ENCODE data around the gene TNRC18. TPM values are rescaled to one million over a fixed set of nuclear protein-coding genes. Genes with fewer than 3 reads are reported as not detected.
A peak's percentile ranks its signal among the peaks of the same experiment; 100 is the strongest.

Gene TNRC18
- total RNA-seq, 1 donor from 2014 or later, result 91.8 TPM

GRCh38 chr7:5343884-5344283 lies 79.8 kb downstream of the TNRC18 start:
- no peak for TF ChIP-seq CTCF (IDR thresholded peaks at IDR 0.05; ENCODE audit: unreplicated experiment)
- Mint-ChIP-seq H3K27me3 (ENCODE audit: unreplicated experiment) (peaks cover 8% of the 10 kb centered on the region), H3K9me3 (ENCODE audit: unreplicated experiment) (peaks cover 11% of the 10 kb centered on the region), H3K27ac (ENCODE audit: unreplicated experiment) (peak overlapping the region; percentile 1), H3K36me3 (ENCODE audit: low read depth, unreplicated experiment) (peaks cover 57% of the 10 kb centered on the region), H3K4me3 (ENCODE audit: unreplicated experiment) (peak overlapping the region; percentile 77), H3K4me1 (ENCODE audit: unreplicated experiment) (no peaks in the 10 kb centered on the region)
- DNase-seq (ENCODE audit: low spot score), result no peak

- no peak for DNase-seq (ENCODE audit: low spot score)
- TF ChIP-seq CTCF (IDR thresholded peaks at IDR 0.05; ENCODE audit: unreplicated experiment), result no peak
- no peaks in the 10 kb centered on the region for H3K4me1 Mint-ChIP-seq (ENCODE audit: unreplicated experiment)
- H3K27ac Mint-ChIP-seq (ENCODE audit: unreplicated experiment), result no peak overlapping the region
- peak overlapping the region; percentile 73 for H3K4me3 Mint-ChIP-seq (ENCODE audit: unreplicated experiment)
- H3K9me3 Mint-ChIP-seq (ENCODE audit: unreplicated experiment), result peaks cover 11% of the 10 kb centered on the region
- H3K36me3 Mint-ChIP-seq (ENCODE audit: low read depth, unreplicated experiment), result peaks cover 61% of the 10 kb centered on the region
- peaks cover 2% of the 10 kb centered on the region for H3K27me3 Mint-ChIP-seq (ENCODE audit: unreplicated experiment)
Measured at GRCh38 chr7:5342631-5343030, 81.0 kb downstream of the TNRC18 start.

GRCh38 chr7:5339955-5340354 lies 83.7 kb downstream of the TNRC18 start:
- Mint-ChIP-seq H3K4me1 (ENCODE audit: unreplicated experiment) (no peaks in the 10 kb centered on the region), H3K4me3 (ENCODE audit: unreplicated experiment) (no peak overlapping the region), H3K9me3 (ENCODE audit: unreplicated experiment) (peaks cover 11% of the 10 kb centered on the region), H3K36me3 (ENCODE audit: low read depth, unreplicated experiment) (peaks cover 77% of the 10 kb centered on the region), H3K27ac (ENCODE audit: unreplicated experiment) (no peak overlapping the region), H3K27me3 (ENCODE audit: unreplicated experiment) (peaks cover 2% of the 10 kb centered on the region)
- no peak for DNase-seq (ENCODE audit: low spot score)
- TF ChIP-seq CTCF (IDR thresholded peaks at IDR 0.05; ENCODE audit: unreplicated experiment), result no peak

- no peak for TF ChIP-seq CTCF (IDR thresholded peaks at IDR 0.05; ENCODE audit: unreplicated experiment)
- DNase-seq (ENCODE audit: low spot score), result no peak
- peaks cover 4% of the 10 kb centered on the region for H3K9me3 Mint-ChIP-seq (ENCODE audit: unreplicated experiment)
- peak overlapping the region; percentile 16 for H3K4me3 Mint-ChIP-seq (ENCODE audit: unreplicated experiment)
- peaks cover 65% of the 10 kb centered on the region for H3K36me3 Mint-ChIP-seq (ENCODE audit: low read depth, unreplicated experiment)
- no peak overlapping the region for H3K27ac Mint-ChIP-seq (ENCODE audit: unreplicated experiment)
- no peaks in the 10 kb centered on the region for H3K4me1 Mint-ChIP-seq (ENCODE audit: unreplicated experiment)
- no peaks in the 10 kb centered on the region for H3K27me3 Mint-ChIP-seq (ENCODE audit: unreplicated experiment)
Measured at GRCh38 chr7:5337047-5337446, 86.6 kb downstream of the TNRC18 start.

- Mint-ChIP-seq H3K4me3 (ENCODE audit: unreplicated experiment) (no peak overlapping the region), H3K36me3 (ENCODE audit: low read depth, unreplicated experiment) (peaks cover 56% of the 10 kb centered on the region), H3K27ac (ENCODE audit: unreplicated experiment) (no peak overlapping the region), H3K27me3 (ENCODE audit: unreplicated experiment) (no peaks in the 10 kb centered on the region), H3K4me1 (ENCODE audit: unreplicated experiment) (no peaks in the 10 kb centered on the region), H3K9me3 (ENCODE audit: unreplicated experiment) (no peaks in the 10 kb centered on the region)
- DNase-seq (ENCODE audit: low spot score), result no peak
- TF ChIP-seq CTCF (IDR thresholded peaks at IDR 0.05; ENCODE audit: unreplicated experiment), result no peak
Measured at GRCh38 chr7:5334671-5335070, 89.0 kb downstream of the TNRC18 start.
